GM23248 (cell line): ENCODE results near the gene DNAAF3. TPM values are rescaled to one million over a fixed set of nuclear protein-coding genes. Genes with fewer than 3 reads are reported as not detected.

Experiments used
- DNase-seq: peaks from one replicate; pipeline ENCODE4 v3.0.0-alpha.2; 2015
- H2AFZ ChIP-seq: fragments of 200-600 bp; sonication (generic); 2 replicates; pipeline ENCODE4 v1.6.1; 2016; ENCODE audit warnings: antibody characterized with exemption
- H3F3A ChIP-seq: fragments of 200-600 bp; sonication (generic); 2 replicates; pipeline ENCODE4 v1.6.1; 2016; ENCODE audit warnings: mild to moderate bottlenecking, antibody characterized with exemption, mixed run types; ENCODE audit not compliant: insufficient read depth
- H3K27ac ChIP-seq: fragments of 200-600 bp; sonication (generic); 2 replicates; pipeline ENCODE4 v1.5.1; 2016; ENCODE audit warnings: mild to moderate bottlenecking
- H3K27me3 ChIP-seq: fragments of 200-600 bp; sonication (generic); replicated peaks from 2 replicates; pipeline ENCODE4 v1.6.1; 2016; ENCODE audit warnings: mild to moderate bottlenecking; ENCODE audit not compliant: insufficient read depth
- H3K36me3 ChIP-seq: fragments of 200-600 bp; sonication (generic); 2 replicates; pipeline ENCODE4 v1.6.1; 2016; ENCODE audit warnings: low read depth, mild to moderate bottlenecking
- H3K4me1 ChIP-seq: fragments of 200-600 bp; sonication (generic); 2 replicates; pipeline ENCODE4 v1.6.1; 2016; ENCODE audit warnings: mild to moderate bottlenecking; ENCODE audit not compliant: insufficient read depth
- H3K4me2 ChIP-seq: fragments of 200-600 bp; sonication (generic); one replicate; pipeline ENCODE4 v1.6.1; 2016; ENCODE audit warnings: mild to moderate bottlenecking; ENCODE audit not compliant: unreplicated experiment
- H3K4me3 ChIP-seq: fragments of 200-600 bp; sonication (generic); 2 replicates; pipeline ENCODE4 v1.5.1; 2016; ENCODE audit warnings: mild to moderate bottlenecking
- H3K79me2 ChIP-seq: fragments of 200-600 bp; sonication (generic); 2 replicates; pipeline ENCODE4 v1.6.1; 2016; ENCODE audit warnings: mild to moderate bottlenecking; ENCODE audit not compliant: insufficient read depth
- H3K9ac ChIP-seq: fragments of 200-600 bp; sonication (generic); 2 replicates; pipeline ENCODE4 v1.6.1; 2016; ENCODE audit warnings: mild to moderate bottlenecking
- H3K9me2 ChIP-seq: fragments of 200-600 bp; sonication (generic); 2 replicates; pipeline ENCODE4 v1.6.1; 2016; ENCODE audit warnings: mixed run types, mild to moderate bottlenecking, moderate library complexity; ENCODE audit not compliant: insufficient read depth
- H3K9me3 ChIP-seq: fragments of 200-600 bp; sonication (generic); one replicate; pipeline ENCODE4 v1.6.1; 2017; ENCODE audit warnings: low read depth
- H4K20me1 ChIP-seq: fragments of 200-600 bp; sonication (generic); 2 replicates; pipeline ENCODE4 v1.6.0; 2016; ENCODE audit not compliant: insufficient read depth
- EZH2 ChIP-seq: fragments of 200-600 bp; sonication (generic); IDR thresholded peaks from 2 replicates; pipeline ENCODE4 v1.6.1; 2018; ENCODE audit warnings: antibody characterized with exemption, mild to moderate bottlenecking; ENCODE audit not compliant: insufficient read depth, poor library complexity, severe bottlenecking
- EZH2phosphoT487 ChIP-seq: fragments of 200-600 bp; sonication (generic); IDR thresholded peaks from 2 replicates; pipeline ENCODE4 v1.6.1; 2018; ENCODE audit warnings: antibody characterized with exemption, moderate library complexity, mild to moderate bottlenecking, low read depth; ENCODE audit not compliant: insufficient read depth
- WGBS, 2 experiments: methylation state at CpG; one replicate each; pipeline ENCODE4 v1.1.6; 2015 to 2017; ENCODE audit warnings: low lambda C conversion rate in 2 of 2, low coverage in 1 of 2; ENCODE audit errors: missing lambda C conversion rate in 2 of 2; 5-methylcytosine and 5-hydroxymethylcytosine counted together
- in situ Hi-C: fragments of 300-500 bp; cut with MboI; formaldehyde crosslinking; loops from 2 replicates; pipeline ENCODE4 v1.15.0; 2020
- polyA plus RNA-seq: library from polyadenylated mRNA; unstranded; fragments of >200 nt; fragmentation: Nextera tagmentation; extraction: Ambion mirVana; gene quantifications from 2 replicates; pipeline ENCODE4 v1.2.1, GENCODE V29; 2016
- total RNA-seq: library from RNA; depleted of rRNA; stranded (reverse); fragments of >200 nt; shearing (Covaris generic); gene quantifications from 2 replicates; pipeline ENCODE4 v1.2.3, GENCODE V29; 2014

DNAAF3 gene
- total and polyA plus RNA-seq, 2 experiments from 2014 or later: 0.22 to 0.39 TPM

DNA sequence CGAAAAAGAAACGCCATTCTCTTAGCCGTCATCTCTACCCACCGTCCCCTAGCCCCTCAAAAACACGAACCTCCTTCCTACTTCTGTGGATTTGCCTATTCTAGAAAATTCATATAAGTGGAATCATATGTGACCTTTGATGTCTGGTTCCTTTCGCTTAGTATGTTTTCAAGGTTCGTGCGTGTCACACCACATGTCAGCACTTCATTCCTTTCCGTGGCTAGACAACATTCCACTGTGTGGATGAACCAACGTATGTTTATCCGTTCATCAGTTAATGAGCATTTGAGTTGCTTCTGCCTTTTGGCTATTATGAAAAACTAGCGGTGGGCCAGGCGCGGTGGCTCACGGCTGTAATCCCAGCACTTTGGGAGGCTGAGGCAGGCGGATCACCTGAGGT is 35.0 kb downstream of the DNAAF3 start:
- in situ Hi-C loops: loop anchor here (25.0 kb wide), 1 partner anchor 506 kb away; the partner anchor contains the start of genes CCDC106, ZNF580 and ZNF581
- no peaks in the 10 kb centered on the region for H3K4me1 ChIP-seq
- no peak overlapping the region for H3K4me3 ChIP-seq
- no peaks in the 10 kb centered on the region for H3F3A ChIP-seq
- peaks cover 4% of the 10 kb centered on the region; the same call in 1 of the 2 replicates for H3K27me3 ChIP-seq
- peak; percentile 37 for DNase-seq
- H3K79me2 ChIP-seq: no peaks in the 10 kb centered on the region
- no peak overlapping the region for H3K9ac ChIP-seq
- H3K9me3 ChIP-seq: no peaks in the 10 kb centered on the region
- 33 to 37% methylated on average over 16 of the region's 16 CpGs for WGBS, 2 experiments
- no peak overlapping the region for H2AFZ ChIP-seq
- TF ChIP-seq EZH2phosphoT487 (no peak), EZH2 (no peak)
- no peak overlapping the region for H3K27ac ChIP-seq
- no peaks in the 10 kb centered on the region for H3K9me2 ChIP-seq
- H4K20me1 ChIP-seq: no peaks in the 10 kb centered on the region
- no peaks in the 10 kb centered on the region for H3K36me3 ChIP-seq
- H3K4me2 ChIP-seq: no peak overlapping the region

DNA sequence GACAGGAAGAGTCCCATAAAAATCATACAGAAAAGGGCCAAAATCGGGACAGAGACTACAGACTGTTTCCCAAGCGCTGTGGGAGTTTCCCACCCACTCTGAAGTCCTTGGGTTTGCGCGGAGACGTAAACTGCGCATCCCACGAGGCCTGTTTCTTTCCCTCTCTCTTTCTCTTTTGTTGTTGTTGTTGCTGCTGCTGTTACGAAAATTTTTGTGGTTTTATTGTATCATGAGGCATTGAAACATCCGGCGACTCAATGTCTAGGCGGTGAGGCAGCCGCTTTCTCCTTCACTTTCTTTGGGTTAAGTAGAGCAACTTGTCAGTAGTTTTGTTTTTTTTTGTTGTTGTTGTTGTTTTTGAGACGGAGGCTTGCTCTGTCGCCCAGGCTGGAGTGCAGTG is 47.4 kb downstream of the DNAAF3 start:
- no peak for DNase-seq
- in situ Hi-C loops: no loop called here
- Histone ChIP-seq H3K27me3 (peaks cover 10% of the 10 kb centered on the region; the same call in 1 of the 2 replicates), H3K9ac (no peak overlapping the region), H3K9me3 (no peaks in the 10 kb centered on the region), H4K20me1 (no peaks in the 10 kb centered on the region), H2AFZ (peak overlapping the region; percentile 92), H3K79me2 (peaks cover 30% of the 10 kb centered on the region), H3K4me3 (no peak overlapping the region), H3K4me2 (no peak overlapping the region), H3F3A (no peaks in the 10 kb centered on the region; the same call in 1 of the 2 replicates), H3K4me1 (peaks cover 18% of the 10 kb centered on the region), H3K36me3 (no peaks in the 10 kb centered on the region), H3K27ac (no peak overlapping the region), H3K9me2 (no peaks in the 10 kb centered on the region)
- TF ChIP-seq EZH2 (no peak), EZH2phosphoT487 (no peak)
- WGBS, 2 experiments: 81 to 83% methylated on average over 14 of the region's 14 CpGs

DNA sequence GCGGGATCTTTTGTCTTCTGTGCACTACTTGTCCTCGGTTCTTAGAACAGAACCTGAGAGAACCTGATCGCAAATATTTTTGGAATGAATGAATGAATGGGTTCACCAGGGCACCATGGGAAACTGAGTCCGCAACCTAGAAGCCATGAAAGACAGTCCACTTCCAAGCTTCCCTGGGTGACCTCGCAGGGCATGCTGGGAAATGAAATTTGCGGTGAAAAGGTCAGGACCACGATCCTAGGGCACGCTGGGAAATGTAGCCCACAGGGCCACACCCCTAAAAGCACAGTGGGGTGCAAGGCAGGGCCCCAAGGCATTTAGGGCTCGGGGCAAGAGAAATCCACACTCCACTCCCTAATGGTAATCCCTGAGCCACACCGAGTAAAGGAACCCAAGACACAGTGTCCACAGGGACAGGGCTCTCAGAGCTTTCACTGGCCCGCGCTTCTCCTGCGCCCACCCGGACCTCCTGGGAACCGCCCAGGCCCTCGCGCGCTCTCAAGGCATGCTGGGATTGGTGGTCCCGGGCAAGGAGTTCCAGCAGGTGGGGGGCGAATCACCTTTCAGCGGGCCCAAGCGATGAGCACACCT is 47.9 kb downstream of the DNAAF3 start:
- no peaks in the 10 kb centered on the region for H3K36me3 ChIP-seq
- no peaks in the 10 kb centered on the region; the same call in 1 of the 2 replicates for H3F3A ChIP-seq
- H3K9me3 ChIP-seq: no peaks in the 10 kb centered on the region
- peak overlapping the region; percentile 78 for H3K9ac ChIP-seq
- peaks cover 36% of the 10 kb centered on the region for H3K79me2 ChIP-seq
- peak overlapping the region; percentile 74 for H3K4me3 ChIP-seq
- H3K27me3 ChIP-seq: 0 out of 2 replicates have a peak, but pooled peaks cover 6% of the 10 kb centered on the region
- H3K9me2 ChIP-seq: no peaks in the 10 kb centered on the region
- 19 to 23% methylated on average over 22 of the region's 22 CpGs for WGBS, 2 experiments
- TF ChIP-seq EZH2 (no peak), EZH2phosphoT487 (no peak)
- peak overlapping the region; percentile 80 for H3K4me2 ChIP-seq
- H2AFZ ChIP-seq: peak overlapping the region; percentile 92
- H4K20me1 ChIP-seq: no peaks in the 10 kb centered on the region
- in situ Hi-C loops: no loop called here
- peak; percentile 34 for DNase-seq
- H3K27ac ChIP-seq: peak overlapping the region; percentile 76
- H3K4me1 ChIP-seq: peaks cover 20% of the 10 kb centered on the region

DNA sequence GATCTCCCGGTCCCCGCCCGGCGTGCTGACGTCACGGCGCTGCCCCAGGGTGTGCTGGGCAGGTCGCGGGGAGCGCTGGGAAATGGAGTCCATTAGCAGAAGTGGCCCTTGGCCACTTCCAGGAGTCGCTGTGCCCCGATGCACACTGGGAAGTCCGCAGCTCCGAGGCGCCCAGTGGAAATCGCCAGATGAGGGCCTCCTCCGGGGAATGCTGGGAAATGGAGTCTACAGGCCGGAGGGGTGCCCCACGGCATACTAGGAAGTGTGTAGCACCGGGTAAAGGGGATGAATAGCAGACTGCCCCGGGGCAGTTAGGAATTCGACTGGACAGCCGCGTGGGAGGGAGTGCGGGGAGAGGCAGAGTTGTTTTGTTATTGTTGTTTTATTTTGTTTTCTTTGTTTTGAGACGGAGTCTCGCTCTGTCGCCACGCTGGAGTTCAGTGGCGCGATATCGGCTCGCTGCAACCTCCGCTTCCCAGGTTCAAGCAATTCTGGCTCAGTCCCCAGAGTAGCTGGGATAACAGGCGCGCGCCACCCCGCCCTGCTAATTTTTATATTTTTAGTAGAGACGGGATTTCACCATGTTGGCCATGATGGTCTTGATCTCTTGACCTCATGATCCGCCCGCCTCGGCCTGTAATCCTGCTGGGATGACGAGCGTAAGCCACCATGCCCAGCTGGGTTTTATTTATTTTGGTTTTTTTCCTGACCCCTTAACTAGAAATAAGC is 48.6 kb downstream of the DNAAF3 start:
- peak overlapping the region; percentile 78 for H3K9ac ChIP-seq
- H4K20me1 ChIP-seq: no peaks in the 10 kb centered on the region
- no peaks in the 10 kb centered on the region for H3K9me3 ChIP-seq
- peaks cover 26% of the 10 kb centered on the region for H3K4me1 ChIP-seq
- H3K79me2 ChIP-seq: peaks cover 43% of the 10 kb centered on the region
- H3K27me3 ChIP-seq: no peaks in the 10 kb centered on the region
- H3K9me2 ChIP-seq: no peaks in the 10 kb centered on the region
- peak overlapping the region; percentile 92 for H2AFZ ChIP-seq
- no peaks in the 10 kb centered on the region for H3K36me3 ChIP-seq
- peak overlapping the region; percentile 74 for H3K4me3 ChIP-seq
- DNase-seq: peak; percentile 100
- in situ Hi-C loops: no loop called here
- TF ChIP-seq EZH2 (no peak), EZH2phosphoT487 (no peak)
- peak overlapping the region; percentile 76 for H3K27ac ChIP-seq
- H3F3A ChIP-seq: no peaks in the 10 kb centered on the region; the same call in 1 of the 2 replicates
- peak overlapping the region; percentile 80 for H3K4me2 ChIP-seq
- 0 to 2% methylated on average over 42 to 44 of the region's 44 CpGs for WGBS, 2 experiments
